Measurements from ENCODE around the gene FBXO24. TPM values are rescaled to one million over a fixed set of nuclear protein-coding genes. Genes with fewer than 3 reads are reported as not detected.

The FBXO24 gene
- total RNA-seq, 1 experiment from 2014 or later = 0.75 TPM

DNA sequence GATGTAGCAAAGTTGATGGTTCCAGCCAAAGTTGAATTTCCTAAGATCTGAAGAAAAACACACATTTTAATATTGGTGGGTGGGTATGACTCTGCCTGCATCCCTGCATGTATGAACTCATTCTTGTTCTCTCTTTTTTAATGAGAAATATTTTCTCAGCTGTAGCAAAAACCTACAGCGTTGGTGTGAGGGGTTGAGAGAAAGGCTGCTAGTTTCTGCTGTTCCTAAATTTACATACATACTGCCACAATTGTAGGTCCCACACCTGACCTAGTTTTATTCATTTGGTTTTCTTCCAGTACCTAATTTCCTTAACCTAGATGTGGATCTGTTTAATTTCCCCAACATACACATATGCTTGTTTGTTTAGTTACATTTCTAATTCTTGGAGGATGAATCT lies 42.5 kb upstream of the FBXO24 start:
- Histone ChIP-seq H3K27ac (ENCODE audit: low read depth, low read length, poor library complexity, severe bottlenecking) (no peak overlapping the region), H3K4me3 (ENCODE audit: low read depth, low read length, poor library complexity, severe bottlenecking) (no peak overlapping the region)

DNA sequence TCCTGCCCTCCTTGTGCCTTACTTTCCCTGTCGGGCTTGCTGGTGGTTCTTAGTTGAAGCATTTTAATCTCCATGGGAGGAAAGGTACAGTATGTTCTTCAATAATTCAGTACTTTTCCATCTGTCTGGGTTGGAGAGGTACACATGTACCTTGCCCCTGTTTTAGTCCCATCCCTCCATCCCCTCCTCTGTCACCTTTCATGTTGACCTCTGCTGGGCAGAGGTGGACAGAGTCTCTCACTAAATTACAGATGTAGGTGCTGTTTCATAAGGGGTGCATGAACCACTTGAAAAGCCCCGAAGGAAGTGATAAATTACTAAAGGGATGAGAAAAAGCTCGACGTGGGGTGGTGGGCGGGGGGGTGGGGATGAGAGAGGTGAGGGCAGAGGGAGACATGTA lies 41.7 kb upstream of the FBXO24 start:
- Histone ChIP-seq H3K4me3 (ENCODE audit: low read depth, low read length, poor library complexity, severe bottlenecking) (no peak overlapping the region), H3K9me3 (ENCODE audit: low read depth, low read length, poor library complexity, severe bottlenecking) (no peaks in the 10 kb centered on the region), H3K4me1 (ENCODE audit: insufficient read depth, low read length, poor library complexity, severe bottlenecking) (peaks cover 31% of the 10 kb centered on the region), H3K27ac (ENCODE audit: low read depth, low read length, poor library complexity, severe bottlenecking) (no peak overlapping the region), H3K36me3 (ENCODE audit: insufficient read depth, low read length, poor library complexity, severe bottlenecking) (no peaks in the 10 kb centered on the region), H3K27me3 (replicated peaks; ENCODE audit: insufficient read depth, low read depth, low read length, poor library complexity) (no peaks in the 10 kb centered on the region)
- TF ChIP-seq EZH2 (IDR thresholded peaks at IDR 0.05; ENCODE audit: borderline replicate concordance, low read depth, low read length, poor library complexity, severe bottlenecking) = no peak
- TF ChIP-seq, protein P1, sequence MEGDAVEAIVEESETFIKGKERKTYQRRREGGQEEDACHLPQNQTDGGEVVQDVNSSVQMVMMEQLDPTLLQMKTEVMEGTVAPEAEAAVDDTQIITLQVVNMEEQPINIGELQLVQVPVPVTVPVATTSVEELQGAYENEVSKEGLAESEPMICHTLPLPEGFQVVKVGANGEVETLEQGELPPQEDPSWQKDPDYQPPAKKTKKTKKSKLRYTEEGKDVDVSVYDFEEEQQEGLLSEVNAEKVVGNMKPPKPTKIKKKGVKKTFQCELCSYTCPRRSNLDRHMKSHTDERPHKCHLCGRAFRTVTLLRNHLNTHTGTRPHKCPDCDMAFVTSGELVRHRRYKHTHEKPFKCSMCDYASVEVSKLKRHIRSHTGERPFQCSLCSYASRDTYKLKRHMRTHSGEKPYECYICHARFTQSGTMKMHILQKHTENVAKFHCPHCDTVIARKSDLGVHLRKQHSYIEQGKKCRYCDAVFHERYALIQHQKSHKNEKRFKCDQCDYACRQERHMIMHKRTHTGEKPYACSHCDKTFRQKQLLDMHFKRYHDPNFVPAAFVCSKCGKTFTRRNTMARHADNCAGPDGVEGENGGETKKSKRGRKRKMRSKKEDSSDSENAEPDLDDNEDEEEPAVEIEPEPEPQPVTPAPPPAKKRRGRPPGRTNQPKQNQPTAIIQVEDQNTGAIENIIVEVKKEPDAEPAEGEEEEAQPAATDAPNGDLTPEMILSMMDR (conservative IDR thresholded peaks at IDR 0.05; ENCODE audit: low read depth, low read length) = no peak
- ChIA-PET CTCF (interaction anchor here (0.6 kb wide), 1 partner anchor 180 kb away, joined by 5 read pairs; no protein-coding TSS in a partner anchor), POLR2A (ENCODE audit: low non-redundant PET) (no interaction called here)
- intact Hi-C loops (cut with micrococcal nuclease; ENCODE audit: unreplicated experiment) = no loop called here
- DNase-seq (ENCODE audit: low spot score) = no peak
- BruUV-seq (replicated peaks) = no TSS peak

More for the DNA sequence above, 42.5 kb upstream of the FBXO24 start:
- Histone ChIP-seq H3K27me3 (replicated peaks; ENCODE audit: insufficient read depth, low read depth, low read length, poor library complexity) (no peaks in the 10 kb centered on the region), H3K9me3 (ENCODE audit: low read depth, low read length, poor library complexity, severe bottlenecking) (no peaks in the 10 kb centered on the region), H3K4me1 (ENCODE audit: insufficient read depth, low read length, poor library complexity, severe bottlenecking) (peaks cover 31% of the 10 kb centered on the region), H3K36me3 (ENCODE audit: insufficient read depth, low read length, poor library complexity, severe bottlenecking) (no peaks in the 10 kb centered on the region)
- ChIA-PET CTCF (interaction anchor here (0.6 kb wide), 1 partner anchor 43 kb away, joined by 3 read pairs; the partner anchor contains the start of gene FBXO24), POLR2A (ENCODE audit: low non-redundant PET) (interaction anchor here (0.8 kb wide), 1 partner anchor 80 kb away, joined by 7 read pairs; no protein-coding TSS in a partner anchor)
- no peak for DNase-seq (ENCODE audit: low spot score)
- TF ChIP-seq EZH2 (IDR thresholded peaks at IDR 0.05; ENCODE audit: borderline replicate concordance, low read depth, low read length, poor library complexity, severe bottlenecking) = no peak
- TF ChIP-seq, protein P1 (conservative IDR thresholded peaks at IDR 0.05; ENCODE audit: low read depth, low read length) = no peak
- intact Hi-C loops (cut with micrococcal nuclease; ENCODE audit: unreplicated experiment) = no loop called here
- BruUV-seq (replicated peaks) = no TSS peak

DNA sequence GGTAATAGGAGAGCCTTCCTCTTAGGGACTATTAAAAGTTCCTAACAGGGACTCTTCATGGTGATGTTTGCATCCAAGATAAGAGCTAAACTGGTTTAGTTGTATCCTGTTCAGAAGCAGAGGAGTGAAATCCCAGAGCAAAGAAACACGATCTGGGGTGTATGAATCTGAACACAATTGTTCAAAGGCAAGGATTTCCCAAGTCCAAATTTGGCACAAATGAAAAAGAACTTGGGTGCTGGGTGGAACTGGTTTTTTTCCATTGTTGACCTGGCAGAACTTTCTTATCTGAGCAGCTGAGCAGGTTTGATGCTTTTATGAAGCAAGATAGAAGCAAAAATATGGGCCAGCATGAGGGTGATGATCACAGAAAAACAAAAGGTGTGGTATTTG lies 41.2 kb upstream of the FBXO24 start:
- no peak overlapping the region for H3K4me3 ChIP-seq (ENCODE audit: low read depth, low read length, poor library complexity, severe bottlenecking)
- H3K36me3 ChIP-seq (ENCODE audit: insufficient read depth, low read length, poor library complexity, severe bottlenecking) = no peaks in the 10 kb centered on the region
- no peak for DNase-seq (ENCODE audit: low spot score)
- TF ChIP-seq EZH2 (IDR thresholded peaks at IDR 0.05; ENCODE audit: borderline replicate concordance, low read depth, low read length, poor library complexity, severe bottlenecking) = no peak
- no peak overlapping the region for H3K27ac ChIP-seq (ENCODE audit: low read depth, low read length, poor library complexity, severe bottlenecking)
- H3K9me3 ChIP-seq (ENCODE audit: low read depth, low read length, poor library complexity, severe bottlenecking) = no peaks in the 10 kb centered on the region
- H3K27me3 ChIP-seq (replicated peaks; ENCODE audit: insufficient read depth, low read depth, low read length, poor library complexity) = no peaks in the 10 kb centered on the region
- ChIA-PET CTCF (interaction anchor here (0.6 kb wide), 1 partner anchor 180 kb away, joined by 5 read pairs; no protein-coding TSS in a partner anchor), POLR2A (ENCODE audit: low non-redundant PET) (no interaction called here)
- BruUV-seq (replicated peaks) = no TSS peak
- H3K4me1 ChIP-seq (ENCODE audit: insufficient read depth, low read length, poor library complexity, severe bottlenecking) = peaks cover 31% of the 10 kb centered on the region
- intact Hi-C loops (cut with micrococcal nuclease; ENCODE audit: unreplicated experiment) = no loop called here
